GM23338 (cell line): ENCODE results near the gene FXR1. TPM values are rescaled to one million over a fixed set of nuclear protein-coding genes. Genes with fewer than 3 reads are reported as not detected.

Experiments
- ATAC-seq: fragments of 200-7000 bp; cut with Tn5 transposase; 3 replicates; pipeline ENCODE4 v1.9.1; 2020
- DNase-seq: peaks from one replicate; pipeline ENCODE4 v3.0.0-alpha.2; 2015; ENCODE audit warnings: low spot score
- H2AFZ ChIP-seq: fragments of 200-600 bp; sonication (generic); 2 replicates; pipeline ENCODE4 v1.8.0; 2016; ENCODE audit warnings: antibody characterized with exemption, mild to moderate bottlenecking, moderate library complexity
- H3F3A ChIP-seq: fragments of 200-600 bp; sonication (generic); replicated peaks from 2 replicates; pipeline ENCODE4 v1.8.0; 2017; ENCODE audit warnings: antibody characterized with exemption, mixed run types, low read depth
- H3K27ac ChIP-seq: fragments of 200-600 bp; sonication (generic); 2 replicates; pipeline ENCODE4 v1.6.1; 2016; ENCODE audit warnings: low read depth
- H3K27me3 ChIP-seq: fragments of 200-600 bp; sonication (generic); 2 replicates; pipeline ENCODE4 v1.8.0; 2016; ENCODE audit warnings: mild to moderate bottlenecking, mixed run types, moderate library complexity; ENCODE audit not compliant: insufficient read depth
- H3K36me3 ChIP-seq: fragments of 200-600 bp; sonication (generic); 2 replicates; pipeline ENCODE4 v1.8.0; 2016; ENCODE audit warnings: mild to moderate bottlenecking; ENCODE audit not compliant: insufficient read depth
- H3K4me1 ChIP-seq: fragments of 200-600 bp; sonication (generic); 2 replicates; pipeline ENCODE4 v1.8.0; 2016; ENCODE audit warnings: mild to moderate bottlenecking, moderate library complexity; ENCODE audit not compliant: insufficient read depth
- H3K4me2 ChIP-seq: fragments of 200-600 bp; sonication (generic); 2 replicates; pipeline ENCODE4 v1.7.1; 2017; ENCODE audit warnings: mixed run types
- H3K4me3 ChIP-seq: fragments of 200-600 bp; sonication (generic); 2 replicates; pipeline ENCODE4 v1.6.1; 2016; ENCODE audit warnings: mixed run types
- H3K79me2 ChIP-seq: fragments of 200-600 bp; sonication (generic); replicated peaks from 2 replicates; pipeline ENCODE4 v1.8.0; 2017; ENCODE audit warnings: mild to moderate bottlenecking; ENCODE audit not compliant: insufficient read depth
- H3K9me2 ChIP-seq: fragments of 200-600 bp; sonication (generic); 2 replicates; pipeline ENCODE4 v1.8.0; 2017; ENCODE audit not compliant: insufficient read depth
- H4K20me1 ChIP-seq: fragments of 200-600 bp; sonication (generic); replicated peaks from 2 replicates; pipeline ENCODE4 v1.8.0; 2017; ENCODE audit warnings: mild to moderate bottlenecking; ENCODE audit not compliant: insufficient read depth
- H3K27ac Mint-ChIP-seq: 2 replicates; pipeline ENCODE4 v1.8.0; 2020; ENCODE audit warnings: inconsistent platforms, mild to moderate bottlenecking, moderate library complexity, mixed read lengths
- H3K27me3 Mint-ChIP-seq: 3 replicates; pipeline ENCODE4 v1.8.0; 2022; ENCODE audit warnings: low read depth, mild to moderate bottlenecking, moderate library complexity, mixed read lengths, inconsistent platforms; ENCODE audit not compliant: insufficient read depth, poor library complexity
- H3K36me3 Mint-ChIP-seq: 3 replicates; pipeline ENCODE4 v1.8.0; 2021; ENCODE audit warnings: low read depth, mild to moderate bottlenecking, inconsistent platforms, moderate library complexity, mixed read lengths
- H3K4me1 Mint-ChIP-seq: 3 replicates; pipeline ENCODE4 v1.8.0; 2020; ENCODE audit warnings: mild to moderate bottlenecking, inconsistent platforms, mixed read lengths
- H3K4me3 Mint-ChIP-seq: 3 replicates; pipeline ENCODE4 v1.8.0; 2021; ENCODE audit warnings: moderate library complexity, mild to moderate bottlenecking, inconsistent platforms, mixed read lengths
- H3K9me3 Mint-ChIP-seq: 3 replicates; pipeline ENCODE4 v1.8.0; 2020; ENCODE audit warnings: moderate library complexity, mild to moderate bottlenecking, inconsistent platforms, mixed read lengths
- CREB1 ChIP-seq: fragments of 250-450 bp; sonication (Bioruptor Pico); IDR thresholded peaks from 2 replicates; pipeline ENCODE4 v1.5.0; 2020; ENCODE audit warnings: low read depth, mild to moderate bottlenecking, moderate library complexity
- STAT1 ChIP-seq: IDR thresholded peaks from one replicate; pipeline ENCODE4 v1.6.1; 2016; ENCODE audit warnings: antibody characterized with exemption; ENCODE audit not compliant: unreplicated experiment
- ZNF331 ChIP-seq: fragments of 250-450 bp; sonication (Bioruptor Pico); IDR thresholded peaks from 2 replicates; pipeline ENCODE4 v1.5.0; 2020; ENCODE audit warnings: low read depth, mild to moderate bottlenecking, moderate library complexity
- polyA plus RNA-seq: library from polyadenylated mRNA; unstranded; fragments of >200 nt; fragmentation: Nextera tagmentation; extraction: Ambion mirVana; gene quantifications from 2 replicates; pipeline ENCODE4 v1.2.1, GENCODE V29; 2016
- total RNA-seq: library from RNA; depleted of rRNA; stranded (reverse); fragments of >200 nt; shearing (Covaris generic); gene quantifications from 2 replicates; pipeline ENCODE4 v1.2.3, GENCODE V29; 2014
- TF ChIP-seq, protein P1 (sequence below), 2 experiments: fragments of 200-600 bp in 1 of 2; sonication (generic) in 1 of 2; conservative IDR thresholded peaks; 2 replicates each; pipeline versions ENCODE4 v1.5.1 to v1.6.1; 2016 to 2017; ENCODE audit warnings: antibody characterized with exemption in 2 of 2, low read depth in 2 of 2, mild to moderate bottlenecking in 2 of 2, moderate library complexity in 1 of 2
- TF ChIP-seq, protein P2 (sequence below): IDR thresholded peaks from 2 replicates; pipeline ENCODE4 v1.6.1; 2016; ENCODE audit warnings: antibody characterized with exemption

Gene FXR1
- total and polyA plus RNA-seq, 2 experiments from 2014 or later, result 136 to 228 TPM

DNA sequence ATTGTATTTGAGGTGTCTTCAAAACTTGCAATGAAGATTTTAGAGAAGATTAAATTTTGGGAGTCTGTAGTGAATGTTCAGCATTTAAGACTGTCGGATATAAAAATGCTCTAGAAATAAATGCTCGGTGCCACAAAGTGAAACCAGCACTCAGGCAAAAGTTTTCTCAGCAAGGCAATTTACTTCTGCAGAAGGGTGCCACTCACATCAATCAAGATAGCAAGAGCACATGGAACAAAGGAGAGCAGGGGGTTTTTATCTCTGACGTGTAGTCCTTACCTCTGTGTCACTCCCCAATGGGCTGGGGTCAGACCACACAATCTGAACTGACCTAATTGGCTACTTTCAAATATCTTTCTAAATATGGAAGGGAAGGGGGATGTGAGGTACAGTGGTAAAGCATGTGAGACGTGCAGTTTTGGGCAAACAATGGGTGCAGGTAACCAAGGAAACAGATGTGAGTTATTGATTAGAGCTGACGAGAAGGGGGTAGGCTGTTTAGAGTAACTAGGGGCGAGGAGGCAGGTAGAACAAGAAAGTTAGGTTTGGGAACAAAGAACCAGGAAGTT lies 23.4 kb upstream of the FXR1 start:
- Histone ChIP-seq H3K4me3 (no peak overlapping the region), H2AFZ (no peak overlapping the region)
- TF ChIP-seq ZNF331, result no peak
- TF ChIP-seq CREB1 (CRISPR knock-in tag), result no peak
- TF ChIP-seq, protein P1, sequence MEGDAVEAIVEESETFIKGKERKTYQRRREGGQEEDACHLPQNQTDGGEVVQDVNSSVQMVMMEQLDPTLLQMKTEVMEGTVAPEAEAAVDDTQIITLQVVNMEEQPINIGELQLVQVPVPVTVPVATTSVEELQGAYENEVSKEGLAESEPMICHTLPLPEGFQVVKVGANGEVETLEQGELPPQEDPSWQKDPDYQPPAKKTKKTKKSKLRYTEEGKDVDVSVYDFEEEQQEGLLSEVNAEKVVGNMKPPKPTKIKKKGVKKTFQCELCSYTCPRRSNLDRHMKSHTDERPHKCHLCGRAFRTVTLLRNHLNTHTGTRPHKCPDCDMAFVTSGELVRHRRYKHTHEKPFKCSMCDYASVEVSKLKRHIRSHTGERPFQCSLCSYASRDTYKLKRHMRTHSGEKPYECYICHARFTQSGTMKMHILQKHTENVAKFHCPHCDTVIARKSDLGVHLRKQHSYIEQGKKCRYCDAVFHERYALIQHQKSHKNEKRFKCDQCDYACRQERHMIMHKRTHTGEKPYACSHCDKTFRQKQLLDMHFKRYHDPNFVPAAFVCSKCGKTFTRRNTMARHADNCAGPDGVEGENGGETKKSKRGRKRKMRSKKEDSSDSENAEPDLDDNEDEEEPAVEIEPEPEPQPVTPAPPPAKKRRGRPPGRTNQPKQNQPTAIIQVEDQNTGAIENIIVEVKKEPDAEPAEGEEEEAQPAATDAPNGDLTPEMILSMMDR (conservative IDR thresholded peaks at IDR 0.05; ENCODE audit: low read depth in 2 of 2), result no peak
- TF ChIP-seq STAT1, result no peak

DNA sequence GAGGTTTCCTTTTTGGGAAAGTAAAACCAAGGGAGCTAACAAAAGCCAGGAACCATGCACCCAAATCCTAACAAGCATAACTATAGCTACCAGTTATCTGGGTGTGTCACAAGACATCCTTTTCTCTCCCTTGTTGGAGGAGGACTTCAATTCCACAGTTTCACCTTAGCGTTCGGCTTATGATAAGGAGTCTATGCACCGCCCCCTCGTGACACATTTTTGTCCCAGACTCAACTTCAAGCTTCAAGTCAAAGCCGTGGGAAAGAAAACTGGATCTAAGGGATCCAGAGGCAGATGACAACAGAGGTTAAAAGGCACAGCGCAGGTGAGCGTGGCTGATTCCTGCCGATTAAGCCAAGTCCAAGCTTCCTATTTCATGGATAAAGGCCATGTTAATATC lies 13.9 kb upstream of the FXR1 start:
- Mint-ChIP-seq H3K36me3 (peaks cover 10% of the 10 kb centered on the region), H3K9me3 (peaks cover 21% of the 10 kb centered on the region), H3K27me3 (peaks cover 1% of the 10 kb centered on the region), H3K4me1 (peaks cover 4% of the 10 kb centered on the region; the same call in 1 of the 3 replicates), H3K27ac (no peak overlapping the region), H3K4me3 (no peak overlapping the region)
- TF ChIP-seq, protein P2, sequence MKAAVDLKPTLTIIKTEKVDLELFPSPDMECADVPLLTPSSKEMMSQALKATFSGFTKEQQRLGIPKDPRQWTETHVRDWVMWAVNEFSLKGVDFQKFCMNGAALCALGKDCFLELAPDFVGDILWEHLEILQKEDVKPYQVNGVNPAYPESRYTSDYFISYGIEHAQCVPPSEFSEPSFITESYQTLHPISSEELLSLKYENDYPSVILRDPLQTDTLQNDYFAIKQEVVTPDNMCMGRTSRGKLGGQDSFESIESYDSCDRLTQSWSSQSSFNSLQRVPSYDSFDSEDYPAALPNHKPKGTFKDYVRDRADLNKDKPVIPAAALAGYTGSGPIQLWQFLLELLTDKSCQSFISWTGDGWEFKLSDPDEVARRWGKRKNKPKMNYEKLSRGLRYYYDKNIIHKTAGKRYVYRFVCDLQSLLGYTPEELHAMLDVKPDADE, result no peak
- TF ChIP-seq, protein P1 (conservative IDR thresholded peaks at IDR 0.05; ENCODE audit: low read depth in 2 of 2), result 0 out of 4 replicates have a peak, but pooled peaks of 1 of the 2 experiments have one; percentile 7
- Histone ChIP-seq H3K4me1 (no peaks in the 10 kb centered on the region), H3K4me3 (no peak overlapping the region), H3K27ac (no peak overlapping the region), H3K36me3 (no peaks in the 10 kb centered on the region), H3K9me2 (no peaks in the 10 kb centered on the region), H3F3A (no peaks in the 10 kb centered on the region), H4K20me1 (no peaks in the 10 kb centered on the region), H3K4me2 (no peak overlapping the region), H2AFZ (no peak overlapping the region; the same call in 1 of the 2 replicates), H3K27me3 (no peaks in the 10 kb centered on the region), H3K79me2 (no peaks in the 10 kb centered on the region)
- ATAC-seq, result no peak
- DNase-seq, result no peak

More for the DNA sequence above, 23.4 kb upstream of the FXR1 start:
- no peak overlapping the region for H3K4me3 Mint-ChIP-seq
- Histone ChIP-seq H3K4me2 (no peak overlapping the region), H3K27me3 (no peaks in the 10 kb centered on the region), H3K9me2 (no peaks in the 10 kb centered on the region), H3K4me1 (no peaks in the 10 kb centered on the region), H3K36me3 (peaks cover 9% of the 10 kb centered on the region; the same call in 1 of the 2 replicates), H3F3A (no peaks in the 10 kb centered on the region), H4K20me1 (no peaks in the 10 kb centered on the region), H3K79me2 (no peaks in the 10 kb centered on the region), H3K27ac (no peak overlapping the region)
- no peak overlapping the region for H3K27ac Mint-ChIP-seq
- ATAC-seq (no peak), DNase-seq (no peak)
- peaks cover 14% of the 10 kb centered on the region for H3K36me3 Mint-ChIP-seq
- H3K4me1 Mint-ChIP-seq, result no peaks in the 10 kb centered on the region
- peaks cover 2% of the 10 kb centered on the region for H3K27me3 Mint-ChIP-seq
- peaks cover 41% of the 10 kb centered on the region for H3K9me3 Mint-ChIP-seq
